Body of pancreas (tissue), 4 donors: ENCODE measurements around the gene F10. TPM values are rescaled to one million over a fixed set of nuclear protein-coding genes. Genes with fewer than 3 reads are reported as not detected.

ENCODE experiments used
- ATAC-seq: fragments of 150-250 bp; one replicate; pipeline ENCODE4 v1.9.1; 2016
- DNase-seq, 4 donors: peaks; one replicate each; pipeline ENCODE4 v3.0.0-alpha.2; 2019
- H3K27ac ChIP-seq, 4 donors: fragments of 200-600 bp; sonication (generic); 1 replicate in 3 of 4; 2 replicates in 1 of 4; pipeline versions ENCODE4 v1.5.1 to v1.6.1; 2016 to 2019; ENCODE audit warnings: mild to moderate bottlenecking in 1 of 4, mixed read lengths in 1 of 4, moderate library complexity in 1 of 4
- H3K27me3 ChIP-seq, 2 donors: fragments of 200-600 bp; sonication (generic); one replicate each; pipeline ENCODE4 v1.6.0; 2016; ENCODE audit warnings: mild to moderate bottlenecking in 1 of 2
- H3K36me3 ChIP-seq, 2 donors: fragments of 200-600 bp; sonication (generic); replicated peaks in 1 of 2; 2 replicates each; pipeline ENCODE4 v1.5.1; 2016; ENCODE audit warnings: low read depth in 2 of 2; ENCODE audit not compliant: insufficient read depth in 1 of 2
- H3K4me1 ChIP-seq: fragments of 200-600 bp; sonication (generic); one replicate; pipeline ENCODE4 v1.6.0; 2016
- H3K4me3 ChIP-seq, 2 donors: fragments of 200-600 bp; sonication (generic); 1 replicate in 1 of 2; 2 replicates in 1 of 2; pipeline ENCODE4 v1.5.1; 2016 to 2019
- H3K9me3 ChIP-seq, 3 donors: fragments of 200-600 bp; sonication (generic); 1 replicate in 2 of 3; 2 replicates in 1 of 3; pipeline ENCODE4 v1.5.1; 2016
- POLR2A ChIP-seq, 3 donors: fragments of 450-650 bp; IDR thresholded peaks; one replicate each; pipeline ENCODE4 v1.6.1; 2016; ENCODE audit warnings: antibody characterized with exemption in 3 of 3, mild to moderate bottlenecking in 2 of 3
- WGBS, 2 donors: methylation state at CpG; one replicate each; pipeline ENCODE4 v1.1.5; 2017; 5-methylcytosine and 5-hydroxymethylcytosine counted together
- intact Hi-C: fragments of 100-400 bp; cut with DNase I; formaldehyde crosslinking; loops from one replicate; pipeline ENCODE4 v1.15.1; 2023
- total RNA-seq, 2 donors: library from RNA; depleted of rRNA; stranded (reverse); fragments of >200 nt; gene quantifications; one replicate each; pipeline ENCODE4 v1.1.0, GENCODE V29; 2016
- TF ChIP-seq, protein P1 (sequence below), 7 experiments: fragments of 450-650 bp in 4 of 7; fragments of 200-600 bp in 3 of 7; sonication (generic) in 3 of 7; IDR thresholded peaks; one replicate each; pipeline ENCODE4 v1.5.1; 2016 to 2019; ENCODE audit warnings: antibody characterized with exemption in 7 of 7

Gene F10
- total RNA-seq, 2 donors from 2014 or later = 2.3 to 6.7 TPM

DNA sequence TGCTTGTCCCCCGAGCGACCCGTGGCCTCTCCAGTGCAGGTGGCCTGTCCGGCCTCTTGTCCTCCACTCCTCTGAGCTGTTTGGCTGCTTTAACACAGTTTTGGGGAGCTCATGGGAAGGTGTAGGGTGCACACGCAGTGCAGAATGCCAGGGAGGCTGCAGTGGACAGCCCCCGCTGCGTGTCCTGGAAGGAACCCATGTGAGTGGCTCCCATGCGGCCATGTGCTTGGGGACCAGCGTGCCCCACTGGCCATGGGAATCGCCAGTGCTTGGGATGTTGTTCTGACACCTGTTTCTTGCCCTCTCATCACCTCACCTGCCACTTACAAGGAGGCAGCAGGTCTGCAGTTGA, 39.6 kb upstream of the F10 start:
- TF ChIP-seq POLR2A (IDR thresholded peaks at IDR 0.05) = no peak
- TF ChIP-seq, protein P1, sequence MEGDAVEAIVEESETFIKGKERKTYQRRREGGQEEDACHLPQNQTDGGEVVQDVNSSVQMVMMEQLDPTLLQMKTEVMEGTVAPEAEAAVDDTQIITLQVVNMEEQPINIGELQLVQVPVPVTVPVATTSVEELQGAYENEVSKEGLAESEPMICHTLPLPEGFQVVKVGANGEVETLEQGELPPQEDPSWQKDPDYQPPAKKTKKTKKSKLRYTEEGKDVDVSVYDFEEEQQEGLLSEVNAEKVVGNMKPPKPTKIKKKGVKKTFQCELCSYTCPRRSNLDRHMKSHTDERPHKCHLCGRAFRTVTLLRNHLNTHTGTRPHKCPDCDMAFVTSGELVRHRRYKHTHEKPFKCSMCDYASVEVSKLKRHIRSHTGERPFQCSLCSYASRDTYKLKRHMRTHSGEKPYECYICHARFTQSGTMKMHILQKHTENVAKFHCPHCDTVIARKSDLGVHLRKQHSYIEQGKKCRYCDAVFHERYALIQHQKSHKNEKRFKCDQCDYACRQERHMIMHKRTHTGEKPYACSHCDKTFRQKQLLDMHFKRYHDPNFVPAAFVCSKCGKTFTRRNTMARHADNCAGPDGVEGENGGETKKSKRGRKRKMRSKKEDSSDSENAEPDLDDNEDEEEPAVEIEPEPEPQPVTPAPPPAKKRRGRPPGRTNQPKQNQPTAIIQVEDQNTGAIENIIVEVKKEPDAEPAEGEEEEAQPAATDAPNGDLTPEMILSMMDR (IDR thresholded peaks at IDR 0.05) = no peak
- intact Hi-C loops = no loop called here
- Histone ChIP-seq H3K27ac (no peak overlapping the region), H3K4me3 (no peak overlapping the region), H3K4me1 (no peaks in the 10 kb centered on the region), H3K27me3 (no peaks in the 10 kb centered on the region), H3K9me3 (no peaks in the 10 kb centered on the region), H3K36me3 (peaks cover 0 to 12% of the 10 kb centered on the region in 2 donors)
- WGBS, 2 donors = 85 to 90% methylated on average over 2 to 10 of the region's 10 CpGs
- ATAC-seq (no peak), DNase-seq (no peak)

DNA sequence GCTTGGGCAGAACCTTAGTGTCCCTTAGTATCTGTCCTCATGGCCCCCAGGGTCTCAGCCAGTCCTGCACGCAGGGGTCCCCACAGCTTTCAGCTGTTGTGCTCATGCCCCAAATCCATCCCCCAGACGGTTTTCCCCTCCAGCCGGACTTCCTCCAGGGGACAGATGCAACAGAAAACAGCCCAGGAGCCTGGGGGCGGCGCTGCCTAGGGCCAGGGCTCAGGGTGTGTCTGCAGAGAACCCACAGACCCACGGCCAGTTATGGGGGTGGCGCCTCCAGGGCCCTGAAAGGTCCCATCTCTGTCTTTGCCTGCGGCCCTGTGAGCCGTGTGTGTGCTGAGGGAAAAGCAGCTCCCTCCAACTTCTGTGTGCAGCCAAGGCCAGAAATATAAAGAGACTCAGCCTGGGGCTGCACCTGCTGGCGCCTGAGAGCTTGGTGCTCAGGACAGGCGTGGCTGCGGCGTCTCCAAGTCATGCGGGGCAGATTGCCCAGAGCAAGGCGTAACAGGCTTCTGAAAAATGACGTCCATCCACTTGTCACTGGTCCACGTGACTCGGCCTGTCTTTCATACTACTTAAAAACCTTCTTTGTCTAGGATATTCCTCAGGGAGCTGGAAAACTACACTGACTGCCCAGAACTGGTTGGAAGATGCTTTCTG, 39.1 kb upstream of the F10 start:
- ATAC-seq = no peak
- H3K36me3 ChIP-seq = peaks cover 0 to 13% of the 10 kb centered on the region in 2 donors
- H3K4me3 ChIP-seq = no peak overlapping the region
- no peak overlapping the region for H3K27ac ChIP-seq
- intact Hi-C loops = no loop called here
- no peaks in the 10 kb centered on the region for H3K27me3 ChIP-seq
- WGBS, 2 donors = 77 to 86% methylated on average over 11 to 18 of the region's 18 CpGs
- H3K4me1 ChIP-seq = no peaks in the 10 kb centered on the region
- no peak for TF ChIP-seq POLR2A (IDR thresholded peaks at IDR 0.05)
- TF ChIP-seq, protein P1 (IDR thresholded peaks at IDR 0.05) = no peak
- H3K9me3 ChIP-seq = no peaks in the 10 kb centered on the region
- DNase-seq = no peak

DNA sequence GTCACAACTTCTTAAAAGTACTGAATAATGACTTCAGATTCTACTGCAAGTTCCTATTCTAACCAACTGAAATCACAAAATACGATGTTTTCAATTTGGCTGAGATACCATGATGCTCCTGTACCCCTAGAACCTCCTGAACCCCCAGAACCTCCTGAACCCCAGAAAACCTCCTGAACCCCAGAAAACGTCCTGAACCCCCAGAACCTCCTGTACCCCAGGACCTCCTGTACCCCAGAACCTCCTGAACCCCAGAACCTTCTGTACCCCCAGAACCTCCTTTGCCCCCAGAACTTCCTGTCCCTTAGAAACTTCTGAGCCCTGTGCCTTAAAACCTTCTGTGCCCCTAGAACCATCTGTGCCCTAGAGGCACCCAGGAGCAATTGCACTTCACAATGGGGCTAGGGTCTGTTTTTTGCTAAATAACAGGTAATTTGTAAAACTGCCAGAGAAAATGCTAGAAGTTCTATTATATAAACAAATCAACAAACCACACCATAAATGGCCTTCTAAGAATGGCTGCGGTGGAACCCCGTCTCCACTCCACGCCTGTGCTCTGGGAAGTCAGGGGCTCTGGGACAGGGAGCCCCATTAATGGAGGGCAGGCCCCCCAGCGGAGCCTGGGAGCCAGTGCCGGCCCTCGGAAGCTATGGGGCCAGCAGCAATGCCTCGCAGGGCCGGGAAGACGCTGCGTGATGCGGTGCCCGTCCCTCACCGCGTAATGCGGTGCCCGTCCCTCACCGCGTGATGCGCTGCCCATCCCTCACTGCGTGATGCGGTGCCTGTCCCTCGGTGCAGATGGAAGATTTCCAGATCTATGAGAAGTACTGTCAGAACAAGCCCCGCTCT, 38.3 kb upstream of the F10 start:
- no peaks in the 10 kb centered on the region for H3K27me3 ChIP-seq
- TF ChIP-seq, protein P1 (IDR thresholded peaks at IDR 0.05) = no peak
- TF ChIP-seq POLR2A (IDR thresholded peaks at IDR 0.05) = no peak
- intact Hi-C loops = no loop called here
- H3K27ac ChIP-seq = no peak overlapping the region
- H3K4me1 ChIP-seq = no peaks in the 10 kb centered on the region
- DNase-seq (no peak), ATAC-seq (no peak)
- peaks cover 0 to 10% of the 10 kb centered on the region in 2 donors for H3K36me3 ChIP-seq
- H3K4me3 ChIP-seq = no peak overlapping the region
- H3K9me3 ChIP-seq = no peaks in the 10 kb centered on the region
- 90 to 93% methylated on average over 23 to 24 of the region's 25 CpGs for WGBS, 2 donors

DNA sequence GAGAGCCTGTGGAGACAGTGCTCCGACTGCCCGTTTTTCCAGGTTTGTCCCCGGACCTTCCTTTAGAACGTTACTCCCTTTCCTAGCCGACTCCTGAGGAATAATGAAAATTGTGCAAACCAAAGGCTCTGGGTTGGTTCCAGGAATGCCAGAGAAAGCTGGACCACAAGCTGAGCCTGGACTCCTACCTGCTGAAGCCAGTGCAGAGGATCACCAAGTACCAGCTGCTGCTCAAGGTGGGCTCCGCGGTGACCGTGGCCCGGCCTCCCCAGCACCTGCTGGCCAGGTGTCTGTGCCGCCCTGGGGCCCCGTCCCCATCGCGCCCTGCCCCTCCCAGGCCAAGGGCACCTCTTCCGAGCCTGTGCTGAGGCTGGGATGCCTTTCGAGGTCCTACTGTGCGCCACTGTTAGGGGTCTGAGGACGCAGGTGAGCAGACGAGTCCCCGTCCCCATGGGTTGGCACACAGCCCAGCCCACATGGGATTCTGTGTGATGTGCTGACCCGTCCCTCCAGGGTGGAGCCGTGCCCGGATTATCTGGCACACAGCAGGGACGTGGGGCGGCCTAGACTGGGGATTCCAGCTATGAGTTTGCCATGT, 37.6 kb upstream of the F10 start:
- no peak for DNase-seq
- no peak overlapping the region for H3K4me3 ChIP-seq
- TF ChIP-seq POLR2A (IDR thresholded peaks at IDR 0.05) = no peak
- TF ChIP-seq, protein P1 (IDR thresholded peaks at IDR 0.05) = no peak
- no peaks in the 10 kb centered on the region for H3K4me1 ChIP-seq
- 84 to 90% methylated on average over 18 to 24 of the region's 24 CpGs for whole genome bisulfite sequencing, 2 donors
- H3K27ac ChIP-seq = no peak overlapping the region
- ATAC-seq = no peak
- peaks cover 0 to 12% of the 10 kb centered on the region in 2 donors for H3K36me3 ChIP-seq
- intact Hi-C loops = no loop called here
- H3K27me3 ChIP-seq = no peaks in the 10 kb centered on the region
- no peaks in the 10 kb centered on the region for H3K9me3 ChIP-seq
